Measurements from ENCODE around the gene DDIAS.

DNA sequence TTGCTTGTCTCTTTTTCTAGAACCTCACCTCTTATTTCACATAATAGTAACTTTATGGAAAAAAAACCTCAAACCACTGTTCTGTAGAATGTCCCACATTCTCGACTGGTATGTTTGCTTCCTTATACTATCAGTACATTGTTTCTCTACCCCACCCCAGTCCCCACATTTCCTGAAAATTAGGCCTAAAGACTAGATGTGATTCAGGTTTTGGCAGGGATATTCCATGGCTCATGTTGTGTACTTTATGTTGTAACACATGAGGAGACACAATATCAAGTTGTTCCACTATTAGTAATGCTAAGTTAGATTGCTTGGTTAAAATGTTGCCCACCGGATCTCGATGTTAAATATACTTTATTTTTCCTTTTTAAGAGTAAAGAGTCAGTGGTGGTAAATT is 34.7 kb downstream of the DDIAS start:
- TF ChIP-seq ZNF274 (IDR thresholded peaks at IDR 0.05; ENCODE audit: low read depth, low read length), result no peak
- TF ChIP-seq YY1 (IDR thresholded peaks at IDR 0.05; ENCODE audit: insufficient read depth, insufficient read length), result no peak
